ENCODE measurements around the gene P3H1.

Gene P3H1

DNA sequence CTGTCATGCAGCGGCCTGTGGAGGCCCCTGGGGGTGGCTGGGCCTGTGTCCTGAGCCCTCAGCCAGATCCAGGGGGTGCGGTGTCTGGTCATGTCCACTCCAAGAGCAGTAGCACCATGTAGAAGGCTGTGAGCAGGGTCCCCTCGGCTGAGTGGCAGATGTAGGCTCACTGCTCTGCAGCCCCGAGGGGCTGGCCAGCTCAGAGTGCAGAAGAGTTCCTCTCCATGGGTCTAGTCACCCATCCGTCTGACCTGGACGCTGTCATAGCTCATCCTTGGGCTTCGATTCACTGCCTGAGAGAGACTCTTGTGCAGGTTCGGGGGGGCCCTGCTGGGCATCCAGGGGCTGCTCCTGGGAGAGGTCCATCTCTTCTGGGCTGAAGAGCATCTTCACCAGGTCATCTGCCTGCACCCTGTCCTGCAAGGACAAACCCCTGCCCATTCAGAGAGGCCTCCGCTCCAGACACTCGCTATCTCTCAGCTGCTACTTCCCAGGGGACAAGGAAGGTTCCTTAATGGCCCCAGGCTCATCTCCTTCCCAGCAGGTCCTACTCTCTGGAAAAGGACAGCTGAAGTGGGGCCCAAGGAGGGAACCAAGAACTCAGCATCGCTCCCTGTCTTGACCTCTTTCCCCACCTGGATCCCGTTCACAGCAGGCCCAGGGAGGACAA lies 20.3 kb downstream of the P3H1 start:
- no peaks in the 10 kb centered on the region for H3K79me2 ChIP-seq (ENCODE audit: control insufficient read depth, insufficient read depth, low read length)
- no peak overlapping the region for H3K4me3 ChIP-seq (ENCODE audit: low read length)
- H2BK15ac ChIP-seq (replicated peaks; ENCODE audit: low read depth): no peak overlapping the region
- no CpG with 5 or more reads among the region's 12 CpGs for WGBS (ENCODE audit: extremely low coverage, insufficient coverage, low lambda C conversion rate)
- no peak overlapping the region for H2AK5ac ChIP-seq (ENCODE audit: low read length)
- no peak overlapping the region for H2BK5ac ChIP-seq (ENCODE audit: low read length)
- H3K4ac ChIP-seq (ENCODE audit: low read depth, low read length): no peak overlapping the region
- H3K79me1 ChIP-seq (ENCODE audit: low read length): no peaks in the 10 kb centered on the region
- H3K18ac ChIP-seq (ENCODE audit: low read length): no peak overlapping the region
- no peak for DNase-seq
- no peak overlapping the region for H3K9ac ChIP-seq (ENCODE audit: low read length)
- no peak overlapping the region for H4K8ac ChIP-seq (ENCODE audit: low read depth, low read length)
- H3K27me3 ChIP-seq (ENCODE audit: insufficient read depth, low read length, poor library complexity): no peaks in the 10 kb centered on the region
- no peak overlapping the region for H3K56ac ChIP-seq (ENCODE audit: low read length)
- H3K4me2 ChIP-seq (ENCODE audit: low read length): no peak overlapping the region
- no peaks in the 10 kb centered on the region for H3K4me1 ChIP-seq (ENCODE audit: control insufficient read depth, low read depth, low read length)
- H3K36me3 ChIP-seq (ENCODE audit: control insufficient read depth, insufficient read depth, low read length): peaks cover 2% of the 10 kb centered on the region
- H3K27ac ChIP-seq (ENCODE audit: low read depth, low read length): no peak overlapping the region
- H2BK120ac ChIP-seq (ENCODE audit: low read depth, low read length): no peak overlapping the region
- no peak overlapping the region for H3K23ac ChIP-seq (ENCODE audit: low read length)
- no peak overlapping the region for H4K5ac ChIP-seq (ENCODE audit: low read length)

DNA sequence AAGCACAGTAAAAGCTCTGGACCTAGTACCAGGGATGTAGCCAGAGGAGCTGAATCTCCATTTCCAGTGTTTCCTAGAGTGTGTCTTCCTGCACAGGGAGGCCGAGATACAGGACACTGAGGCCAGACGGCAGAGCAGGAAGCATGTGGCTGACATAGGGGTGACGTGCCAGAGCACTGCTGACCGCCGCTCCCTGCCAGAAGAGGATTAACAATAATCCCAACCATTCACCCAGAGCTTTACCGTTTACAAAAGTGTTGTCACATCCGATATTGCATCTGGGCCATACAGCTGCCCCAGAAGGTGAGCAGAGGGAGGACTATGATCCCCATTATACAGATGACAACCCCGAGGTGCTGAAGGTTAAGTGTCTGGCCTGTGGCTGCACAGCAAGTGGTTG lies 21.0 kb downstream of the P3H1 start:
- Histone ChIP-seq H3K4me2 (ENCODE audit: low read length) (no peak overlapping the region), H3K18ac (ENCODE audit: low read length) (no peak overlapping the region), H3K36me3 (ENCODE audit: control insufficient read depth, insufficient read depth, low read length) (peaks cover 2% of the 10 kb centered on the region), H3K9ac (ENCODE audit: low read length) (no peak overlapping the region), H3K4me1 (ENCODE audit: control insufficient read depth, low read depth, low read length) (peaks cover 2% of the 10 kb centered on the region), H4K8ac (ENCODE audit: low read depth, low read length) (no peak overlapping the region), H3K27ac (ENCODE audit: low read depth, low read length) (no peak overlapping the region), H3K23ac (ENCODE audit: low read length) (no peak overlapping the region), H4K5ac (ENCODE audit: low read length) (no peak overlapping the region), H3K79me2 (ENCODE audit: control insufficient read depth, insufficient read depth, low read length) (no peaks in the 10 kb centered on the region), H3K79me1 (ENCODE audit: low read length) (no peaks in the 10 kb centered on the region), H2AK5ac (ENCODE audit: low read length) (no peak overlapping the region), H3K27me3 (ENCODE audit: insufficient read depth, low read length, poor library complexity) (no peaks in the 10 kb centered on the region), H2BK5ac (ENCODE audit: low read length) (no peak overlapping the region), H3K4me3 (ENCODE audit: low read length) (no peak overlapping the region), H2BK120ac (ENCODE audit: low read depth, low read length) (no peak overlapping the region), H3K4ac (ENCODE audit: low read depth, low read length) (no peak overlapping the region), H2BK15ac (replicated peaks; ENCODE audit: low read depth) (no peak overlapping the region), H3K56ac (ENCODE audit: low read length) (no peak overlapping the region)
- DNase-seq: no peak
- WGBS (ENCODE audit: extremely low coverage, insufficient coverage, low lambda C conversion rate): no CpG with 5 or more reads among the region's 8 CpGs

DNA sequence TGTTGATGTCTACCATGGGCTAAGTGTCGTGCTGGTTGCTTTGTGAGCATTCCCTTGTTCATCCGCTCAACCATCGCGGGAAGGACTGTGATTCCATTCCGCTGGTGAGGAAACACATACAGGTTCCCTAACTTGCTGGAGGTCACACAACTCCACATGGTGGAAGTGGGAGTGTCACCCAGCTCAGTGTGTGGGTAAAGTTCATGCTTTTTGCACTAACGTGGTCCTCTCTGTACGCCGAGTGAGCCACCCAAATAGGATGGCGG lies 22.7 kb downstream of the P3H1 start:
- no peak overlapping the region for H2BK5ac ChIP-seq (ENCODE audit: low read length)
- H2AK5ac ChIP-seq (ENCODE audit: low read length): no peak overlapping the region
- H3K18ac ChIP-seq (ENCODE audit: low read length): no peak overlapping the region
- no peak overlapping the region for H3K4ac ChIP-seq (ENCODE audit: low read depth, low read length)
- no peaks in the 10 kb centered on the region for H3K36me3 ChIP-seq (ENCODE audit: control insufficient read depth, insufficient read depth, low read length)
- H3K23ac ChIP-seq (ENCODE audit: low read length): no peak overlapping the region
- H3K79me1 ChIP-seq (ENCODE audit: low read length): no peaks in the 10 kb centered on the region
- no peak overlapping the region for H3K9ac ChIP-seq (ENCODE audit: low read length)
- H3K4me2 ChIP-seq (ENCODE audit: low read length): no peak overlapping the region
- H3K4me3 ChIP-seq (ENCODE audit: low read length): no peak overlapping the region
- no peak overlapping the region for H2BK120ac ChIP-seq (ENCODE audit: low read depth, low read length)
- H3K56ac ChIP-seq (ENCODE audit: low read length): no peak overlapping the region
- H4K8ac ChIP-seq (ENCODE audit: low read depth, low read length): no peak overlapping the region
- no peak for DNase-seq
- no peak overlapping the region for H3K27ac ChIP-seq (ENCODE audit: low read depth, low read length)
- no peaks in the 10 kb centered on the region for H3K27me3 ChIP-seq (ENCODE audit: insufficient read depth, low read length, poor library complexity)
- no peaks in the 10 kb centered on the region for H3K79me2 ChIP-seq (ENCODE audit: control insufficient read depth, insufficient read depth, low read length)
- no peak overlapping the region for H4K5ac ChIP-seq (ENCODE audit: low read length)
- peaks cover 4% of the 10 kb centered on the region for H3K4me1 ChIP-seq (ENCODE audit: control insufficient read depth, low read depth, low read length)
- no CpG with 5 or more reads among the region's 9 CpGs for WGBS (ENCODE audit: extremely low coverage, insufficient coverage, low lambda C conversion rate)
- no peak overlapping the region for H2BK15ac ChIP-seq (replicated peaks; ENCODE audit: low read depth)

DNA sequence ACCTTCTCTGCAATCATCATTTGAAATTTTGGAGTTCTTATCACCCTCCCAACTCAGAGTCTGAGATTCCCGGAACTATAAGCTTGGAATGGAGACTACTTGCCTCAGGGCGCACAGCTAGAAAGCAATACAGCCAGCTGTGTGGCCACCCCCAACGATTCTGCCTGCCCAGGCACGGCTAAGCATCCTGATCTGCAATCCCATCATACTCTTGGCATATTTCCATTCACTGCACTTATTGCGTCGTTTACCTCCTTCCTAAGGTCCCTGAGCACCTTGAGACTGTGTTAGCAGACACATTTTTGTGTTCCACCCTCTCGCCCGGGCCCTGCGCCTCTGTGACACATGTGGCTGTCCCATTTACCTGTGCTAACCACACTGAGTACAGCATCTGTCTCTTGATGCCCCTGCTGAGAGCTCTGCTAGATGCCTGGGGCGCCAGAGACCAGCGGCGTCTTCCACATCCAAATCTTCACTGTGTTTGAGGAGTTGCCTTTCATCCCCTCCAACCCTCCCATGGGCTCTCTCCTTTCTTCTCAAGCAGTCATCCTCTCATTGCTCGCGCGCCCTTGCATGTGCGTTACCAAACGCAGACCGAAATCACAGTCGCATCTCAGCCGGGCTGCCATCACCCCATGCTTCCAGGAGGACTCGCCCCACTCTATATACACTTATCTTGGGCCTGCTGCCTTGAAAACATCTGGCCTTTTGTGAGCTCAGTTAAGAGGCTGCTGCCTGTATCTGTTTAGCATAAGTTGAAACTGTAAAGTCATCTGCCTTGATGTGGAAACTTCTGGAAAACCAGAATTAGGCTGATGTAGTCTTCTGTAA lies 23.3 kb downstream of the P3H1 start:
- no peak overlapping the region for H3K4ac ChIP-seq (ENCODE audit: low read depth, low read length)
- no CpG with 5 or more reads among the region's 21 CpGs for WGBS (ENCODE audit: extremely low coverage, insufficient coverage, low lambda C conversion rate)
- H3K4me3 ChIP-seq (ENCODE audit: low read length): no peak overlapping the region
- H3K4me1 ChIP-seq (ENCODE audit: control insufficient read depth, low read depth, low read length): peaks cover 4% of the 10 kb centered on the region
- no peak overlapping the region for H3K4me2 ChIP-seq (ENCODE audit: low read length)
- no peak overlapping the region for H4K8ac ChIP-seq (ENCODE audit: low read depth, low read length)
- no peaks in the 10 kb centered on the region for H3K79me1 ChIP-seq (ENCODE audit: low read length)
- no peak overlapping the region for H4K5ac ChIP-seq (ENCODE audit: low read length)
- H3K27me3 ChIP-seq (ENCODE audit: insufficient read depth, low read length, poor library complexity): no peaks in the 10 kb centered on the region
- H3K18ac ChIP-seq (ENCODE audit: low read length): no peak overlapping the region
- no peaks in the 10 kb centered on the region for H3K36me3 ChIP-seq (ENCODE audit: control insufficient read depth, insufficient read depth, low read length)
- H3K23ac ChIP-seq (ENCODE audit: low read length): no peak overlapping the region
- H2BK15ac ChIP-seq (replicated peaks; ENCODE audit: low read depth): no peak overlapping the region
- no peak overlapping the region for H2BK5ac ChIP-seq (ENCODE audit: low read length)
- H2BK120ac ChIP-seq (ENCODE audit: low read depth, low read length): no peak overlapping the region
- no peak overlapping the region for H3K9ac ChIP-seq (ENCODE audit: low read length)
- no peaks in the 10 kb centered on the region for H3K79me2 ChIP-seq (ENCODE audit: control insufficient read depth, insufficient read depth, low read length)
- no peak overlapping the region for H3K27ac ChIP-seq (ENCODE audit: low read depth, low read length)
- H2AK5ac ChIP-seq (ENCODE audit: low read length): no peak overlapping the region
- DNase-seq: no peak
- H3K56ac ChIP-seq (ENCODE audit: low read length): no peak overlapping the region

DNA sequence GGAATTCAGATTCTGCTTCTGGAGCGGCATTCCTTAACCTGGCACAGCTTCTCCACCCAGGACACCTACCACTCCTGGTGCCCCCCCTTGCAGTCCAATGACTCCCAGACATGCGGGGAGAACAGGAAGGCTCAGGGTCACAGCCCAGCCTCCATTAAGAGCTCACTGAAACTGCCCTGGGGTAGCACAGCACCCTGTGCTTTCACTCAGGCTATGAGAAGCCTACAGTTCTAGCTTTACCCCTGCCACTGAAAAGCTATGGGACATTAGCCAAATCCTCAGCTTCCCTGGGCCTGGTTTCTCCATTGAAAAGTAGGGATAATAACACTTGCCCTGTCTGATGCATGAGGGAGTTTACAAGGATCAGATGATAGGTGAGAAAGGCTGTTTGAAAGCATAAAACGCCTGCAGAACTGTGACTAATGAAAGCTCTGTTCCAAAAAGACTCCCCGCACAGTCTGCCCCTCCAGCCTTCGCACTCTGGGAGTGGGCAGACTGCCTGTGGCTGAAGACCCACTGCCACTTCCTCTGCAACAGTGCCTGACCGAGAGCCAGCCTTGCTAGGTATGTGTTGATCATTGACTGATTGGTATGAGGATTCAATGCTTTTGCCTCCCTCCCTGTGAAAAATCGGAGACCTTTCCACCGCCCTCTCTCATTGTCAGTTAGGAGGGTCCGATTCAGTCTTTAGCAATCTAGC lies 24.1 kb downstream of the P3H1 start:
- no peak overlapping the region for H3K18ac ChIP-seq (ENCODE audit: low read length)
- H3K9ac ChIP-seq (ENCODE audit: low read length): no peak overlapping the region
- peaks cover 4% of the 10 kb centered on the region for H3K4me1 ChIP-seq (ENCODE audit: control insufficient read depth, low read depth, low read length)
- no peak overlapping the region for H2BK120ac ChIP-seq (ENCODE audit: low read depth, low read length)
- no peaks in the 10 kb centered on the region for H3K79me2 ChIP-seq (ENCODE audit: control insufficient read depth, insufficient read depth, low read length)
- H3K4ac ChIP-seq (ENCODE audit: low read depth, low read length): no peak overlapping the region
- H3K27me3 ChIP-seq (ENCODE audit: insufficient read depth, low read length, poor library complexity): no peaks in the 10 kb centered on the region
- no peak overlapping the region for H3K4me2 ChIP-seq (ENCODE audit: low read length)
- H4K5ac ChIP-seq (ENCODE audit: low read length): no peak overlapping the region
- H2AK5ac ChIP-seq (ENCODE audit: low read length): no peak overlapping the region
- no peaks in the 10 kb centered on the region for H3K79me1 ChIP-seq (ENCODE audit: low read length)
- H2BK5ac ChIP-seq (ENCODE audit: low read length): no peak overlapping the region
- WGBS (ENCODE audit: extremely low coverage, insufficient coverage, low lambda C conversion rate): no CpG with 5 or more reads among the region's 9 CpGs
- H3K56ac ChIP-seq (ENCODE audit: low read length): no peak overlapping the region
- no peak overlapping the region for H3K4me3 ChIP-seq (ENCODE audit: low read length)
- H4K8ac ChIP-seq (ENCODE audit: low read depth, low read length): no peak overlapping the region
- no peak overlapping the region for H3K27ac ChIP-seq (ENCODE audit: low read depth, low read length)
- no peak overlapping the region for H2BK15ac ChIP-seq (replicated peaks; ENCODE audit: low read depth)
- H3K36me3 ChIP-seq (ENCODE audit: control insufficient read depth, insufficient read depth, low read length): no peaks in the 10 kb centered on the region
- H3K23ac ChIP-seq (ENCODE audit: low read length): no peak overlapping the region
- DNase-seq: no peak

All from mesendoderm (in vitro differentiated cells).